Mammary epithelial cell (primary cell): Measurements from ENCODE around the gene ZNF521.

Experiments used
- CTCF ChIP-seq, 2 donors: IDR thresholded peaks in 1 of 2; conservative IDR thresholded peaks in 1 of 2; 2 replicates each; pipeline ENCODE4 v1.5.1; 2011 to 2012; ENCODE audit warnings: inconsistent platforms in 2 of 2, low read length in 2 of 2, mild to moderate bottlenecking in 2 of 2, control low read depth in 1 of 2, low read depth in 1 of 2; ENCODE audit not compliant: insufficient read depth in 1 of 2; ENCODE audit errors: extremely low read depth in 1 of 2
- EZH2 ChIP-seq: IDR thresholded peaks from 2 replicates; pipeline ENCODE4 v1.6.1; 2012; ENCODE audit warnings: low read length, inconsistent platforms, borderline replicate concordance

- TF ChIP-seq CTCF (conservative IDR thresholded peaks at IDR 0.05 in 1 of 2, IDR thresholded peaks at IDR 0.05 in 1 of 2; ENCODE audit: extremely low read depth in 1 of 2, insufficient read depth in 1 of 2, low read depth in 1 of 2, low read length in 2 of 2) (no peak), EZH2 (no peak)
Observed at GRCh38 chr18:25335676-25336075, 16.3 kb downstream of the ZNF521 start.
